GM23338 (cell line): ENCODE results near the gene LAMC2. TPM values are rescaled to one million over a fixed set of nuclear protein-coding genes. Genes with fewer than 3 reads are reported as not detected.

Source experiments
- CTCF ChIP-seq, 2 experiments: fragments of 200-600 bp in 1 of 2; sonication (generic) in 1 of 2; conservative IDR thresholded peaks; 2 replicates each; pipeline versions ENCODE4 v1.5.1 to v1.6.1; 2016 to 2017; ENCODE audit warnings: antibody characterized with exemption in 2 of 2, low read depth in 2 of 2, mild to moderate bottlenecking in 2 of 2, moderate library complexity in 1 of 2
- EZH2 ChIP-seq: fragments of 200-600 bp; sonication (generic); IDR thresholded peaks from one replicate; pipeline ENCODE4 v1.8.0; 2017; ENCODE audit warnings: antibody characterized with exemption, mild to moderate bottlenecking, low read depth; ENCODE audit not compliant: unreplicated experiment
- STAT1 ChIP-seq: IDR thresholded peaks from one replicate; pipeline ENCODE4 v1.6.1; 2016; ENCODE audit warnings: antibody characterized with exemption; ENCODE audit not compliant: unreplicated experiment
- ZNF114 ChIP-seq: fragments of 250-450 bp; sonication (Bioruptor Pico); IDR thresholded peaks from 2 replicates; pipeline ENCODE4 v1.5.0; 2020; ENCODE audit warnings: mild to moderate bottlenecking, moderate library complexity
- polyA plus RNA-seq: library from polyadenylated mRNA; unstranded; fragments of >200 nt; fragmentation: Nextera tagmentation; extraction: Ambion mirVana; gene quantifications from 2 replicates; pipeline ENCODE4 v1.2.1, GENCODE V29; 2016
- total RNA-seq: library from RNA; depleted of rRNA; stranded (reverse); fragments of >200 nt; shearing (Covaris generic); gene quantifications from 2 replicates; pipeline ENCODE4 v1.2.3, GENCODE V29; 2014
- TF ChIP-seq, protein P1 (sequence below): fragments of 250-450 bp; sonication (Bioruptor Pico); IDR thresholded peaks from 2 replicates; pipeline ENCODE4 v1.5.0; 2020; ENCODE audit warnings: mild to moderate bottlenecking, moderate library complexity
- TF ChIP-seq, protein P2 (sequence below): IDR thresholded peaks from one replicate; pipeline ENCODE4 v1.6.1; 2018; ENCODE audit warnings: antibody characterized with exemption; ENCODE audit not compliant: unreplicated experiment
- TF ChIP-seq, protein P3 (sequence below): IDR thresholded peaks from 2 replicates; pipeline ENCODE4 v1.6.1; 2016; ENCODE audit warnings: antibody characterized with exemption

The LAMC2 gene
- total and polyA plus RNA-seq, 2 experiments from 2014 or later, result 4.3 to 19.5 TPM

- TF ChIP-seq, protein P1, sequence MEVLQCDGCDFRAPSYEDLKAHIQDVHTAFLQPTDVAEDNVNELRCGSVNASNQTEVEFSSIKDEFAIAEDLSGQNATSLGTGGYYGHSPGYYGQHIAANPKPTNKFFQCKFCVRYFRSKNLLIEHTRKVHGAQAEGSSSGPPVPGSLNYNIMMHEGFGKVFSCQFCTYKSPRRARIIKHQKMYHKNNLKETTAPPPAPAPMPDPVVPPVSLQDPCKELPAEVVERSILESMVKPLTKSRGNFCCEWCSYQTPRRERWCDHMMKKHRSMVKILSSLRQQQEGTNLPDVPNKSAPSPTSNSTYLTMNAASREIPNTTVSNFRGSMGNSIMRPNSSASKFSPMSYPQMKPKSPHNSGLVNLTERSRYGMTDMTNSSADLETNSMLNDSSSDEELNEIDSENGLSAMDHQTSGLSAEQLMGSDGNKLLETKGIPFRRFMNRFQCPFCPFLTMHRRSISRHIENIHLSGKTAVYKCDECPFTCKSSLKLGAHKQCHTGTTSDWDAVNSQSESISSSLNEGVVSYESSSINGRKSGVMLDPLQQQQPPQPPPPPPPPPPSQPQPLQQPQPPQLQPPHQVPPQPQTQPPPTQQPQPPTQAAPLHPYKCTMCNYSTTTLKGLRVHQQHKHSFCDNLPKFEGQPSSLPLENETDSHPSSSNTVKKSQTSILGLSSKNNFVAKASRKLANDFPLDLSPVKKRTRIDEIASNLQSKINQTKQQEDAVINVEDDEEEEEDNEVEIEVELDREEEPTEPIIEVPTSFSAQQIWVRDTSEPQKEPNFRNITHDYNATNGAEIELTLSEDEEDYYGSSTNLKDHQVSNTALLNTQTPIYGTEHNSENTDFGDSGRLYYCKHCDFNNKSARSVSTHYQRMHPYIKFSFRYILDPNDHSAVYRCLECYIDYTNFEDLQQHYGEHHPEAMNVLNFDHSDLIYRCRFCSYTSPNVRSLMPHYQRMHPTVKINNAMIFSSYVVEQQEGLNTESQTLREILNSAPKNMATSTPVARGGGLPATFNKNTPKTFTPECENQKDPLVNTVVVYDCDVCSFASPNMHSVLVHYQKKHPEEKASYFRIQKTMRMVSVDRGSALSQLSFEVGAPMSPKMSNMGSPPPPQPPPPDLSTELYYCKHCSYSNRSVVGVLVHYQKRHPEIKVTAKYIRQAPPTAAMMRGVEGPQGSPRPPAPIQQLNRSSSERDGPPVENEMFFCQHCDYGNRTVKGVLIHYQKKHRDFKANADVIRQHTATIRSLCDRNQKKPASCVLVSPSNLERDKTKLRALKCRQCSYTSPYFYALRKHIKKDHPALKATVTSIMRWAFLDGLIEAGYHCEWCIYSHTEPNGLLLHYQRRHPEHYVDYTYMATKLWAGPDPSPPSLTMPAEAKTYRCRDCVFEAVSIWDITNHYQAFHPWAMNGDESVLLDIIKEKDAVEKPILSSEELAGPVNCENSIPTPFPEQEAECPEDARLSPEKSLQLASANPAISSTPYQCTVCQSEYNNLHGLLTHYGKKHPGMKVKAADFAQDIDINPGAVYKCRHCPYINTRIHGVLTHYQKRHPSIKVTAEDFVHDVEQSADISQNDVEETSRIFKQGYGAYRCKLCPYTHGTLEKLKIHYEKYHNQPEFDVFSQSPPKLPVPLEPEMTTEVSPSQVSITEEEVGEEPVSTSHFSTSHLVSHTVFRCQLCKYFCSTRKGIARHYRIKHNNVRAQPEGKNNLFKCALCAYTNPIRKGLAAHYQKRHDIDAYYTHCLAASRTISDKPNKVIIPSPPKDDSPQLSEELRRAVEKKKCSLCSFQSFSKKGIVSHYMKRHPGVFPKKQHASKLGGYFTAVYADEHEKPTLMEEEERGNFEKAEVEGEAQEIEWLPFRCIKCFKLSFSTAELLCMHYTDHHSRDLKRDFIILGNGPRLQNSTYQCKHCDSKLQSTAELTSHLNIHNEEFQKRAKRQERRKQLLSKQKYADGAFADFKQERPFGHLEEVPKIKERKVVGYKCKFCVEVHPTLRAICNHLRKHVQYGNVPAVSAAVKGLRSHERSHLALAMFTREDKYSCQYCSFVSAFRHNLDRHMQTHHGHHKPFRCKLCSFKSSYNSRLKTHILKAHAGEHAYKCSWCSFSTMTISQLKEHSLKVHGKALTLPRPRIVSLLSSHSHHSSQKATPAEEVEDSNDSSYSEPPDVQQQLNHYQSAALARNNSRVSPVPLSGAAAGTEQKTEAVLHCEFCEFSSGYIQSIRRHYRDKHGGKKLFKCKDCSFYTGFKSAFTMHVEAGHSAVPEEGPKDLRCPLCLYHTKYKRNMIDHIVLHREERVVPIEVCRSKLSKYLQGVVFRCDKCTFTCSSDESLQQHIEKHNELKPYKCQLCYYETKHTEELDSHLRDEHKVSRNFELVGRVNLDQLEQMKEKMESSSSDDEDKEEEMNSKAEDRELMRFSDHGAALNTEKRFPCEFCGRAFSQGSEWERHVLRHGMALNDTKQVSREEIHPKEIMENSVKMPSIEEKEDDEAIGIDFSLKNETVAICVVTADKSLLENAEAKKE (CRISPR knock-in tag), result no peak
- TF ChIP-seq CTCF (conservative IDR thresholded peaks at IDR 0.05; ENCODE audit: low read depth in 2 of 2), result no peak
- TF ChIP-seq STAT1, result no peak
- TF ChIP-seq, protein P2, sequence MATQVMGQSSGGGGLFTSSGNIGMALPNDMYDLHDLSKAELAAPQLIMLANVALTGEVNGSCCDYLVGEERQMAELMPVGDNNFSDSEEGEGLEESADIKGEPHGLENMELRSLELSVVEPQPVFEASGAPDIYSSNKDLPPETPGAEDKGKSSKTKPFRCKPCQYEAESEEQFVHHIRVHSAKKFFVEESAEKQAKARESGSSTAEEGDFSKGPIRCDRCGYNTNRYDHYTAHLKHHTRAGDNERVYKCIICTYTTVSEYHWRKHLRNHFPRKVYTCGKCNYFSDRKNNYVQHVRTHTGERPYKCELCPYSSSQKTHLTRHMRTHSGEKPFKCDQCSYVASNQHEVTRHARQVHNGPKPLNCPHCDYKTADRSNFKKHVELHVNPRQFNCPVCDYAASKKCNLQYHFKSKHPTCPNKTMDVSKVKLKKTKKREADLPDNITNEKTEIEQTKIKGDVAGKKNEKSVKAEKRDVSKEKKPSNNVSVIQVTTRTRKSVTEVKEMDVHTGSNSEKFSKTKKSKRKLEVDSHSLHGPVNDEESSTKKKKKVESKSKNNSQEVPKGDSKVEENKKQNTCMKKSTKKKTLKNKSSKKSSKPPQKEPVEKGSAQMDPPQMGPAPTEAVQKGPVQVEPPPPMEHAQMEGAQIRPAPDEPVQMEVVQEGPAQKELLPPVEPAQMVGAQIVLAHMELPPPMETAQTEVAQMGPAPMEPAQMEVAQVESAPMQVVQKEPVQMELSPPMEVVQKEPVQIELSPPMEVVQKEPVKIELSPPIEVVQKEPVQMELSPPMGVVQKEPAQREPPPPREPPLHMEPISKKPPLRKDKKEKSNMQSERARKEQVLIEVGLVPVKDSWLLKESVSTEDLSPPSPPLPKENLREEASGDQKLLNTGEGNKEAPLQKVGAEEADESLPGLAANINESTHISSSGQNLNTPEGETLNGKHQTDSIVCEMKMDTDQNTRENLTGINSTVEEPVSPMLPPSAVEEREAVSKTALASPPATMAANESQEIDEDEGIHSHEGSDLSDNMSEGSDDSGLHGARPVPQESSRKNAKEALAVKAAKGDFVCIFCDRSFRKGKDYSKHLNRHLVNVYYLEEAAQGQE, result no peak
- TF ChIP-seq, protein P3, sequence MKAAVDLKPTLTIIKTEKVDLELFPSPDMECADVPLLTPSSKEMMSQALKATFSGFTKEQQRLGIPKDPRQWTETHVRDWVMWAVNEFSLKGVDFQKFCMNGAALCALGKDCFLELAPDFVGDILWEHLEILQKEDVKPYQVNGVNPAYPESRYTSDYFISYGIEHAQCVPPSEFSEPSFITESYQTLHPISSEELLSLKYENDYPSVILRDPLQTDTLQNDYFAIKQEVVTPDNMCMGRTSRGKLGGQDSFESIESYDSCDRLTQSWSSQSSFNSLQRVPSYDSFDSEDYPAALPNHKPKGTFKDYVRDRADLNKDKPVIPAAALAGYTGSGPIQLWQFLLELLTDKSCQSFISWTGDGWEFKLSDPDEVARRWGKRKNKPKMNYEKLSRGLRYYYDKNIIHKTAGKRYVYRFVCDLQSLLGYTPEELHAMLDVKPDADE, result no peak
- no peak for TF ChIP-seq ZNF114
- no peak for TF ChIP-seq EZH2
Measured at GRCh38 chr1:183175631-183176030, 10.4 kb upstream of the LAMC2 start (continued).
